HG03521 (cell line): Measurements from ENCODE around the gene NCOR1.
A peak's percentile ranks its signal among the peaks of the same experiment; 100 is the strongest.

ENCODE experiments used
- ATAC-seq: cut with Tn5 transposase; IDR thresholded peaks from one replicate; pipeline ENCODE4 v1.9.1; 2021; ENCODE audit warnings: mild to moderate bottlenecking, moderate library complexity; ENCODE audit not compliant: unreplicated experiment

The NCOR1 gene

DNA sequence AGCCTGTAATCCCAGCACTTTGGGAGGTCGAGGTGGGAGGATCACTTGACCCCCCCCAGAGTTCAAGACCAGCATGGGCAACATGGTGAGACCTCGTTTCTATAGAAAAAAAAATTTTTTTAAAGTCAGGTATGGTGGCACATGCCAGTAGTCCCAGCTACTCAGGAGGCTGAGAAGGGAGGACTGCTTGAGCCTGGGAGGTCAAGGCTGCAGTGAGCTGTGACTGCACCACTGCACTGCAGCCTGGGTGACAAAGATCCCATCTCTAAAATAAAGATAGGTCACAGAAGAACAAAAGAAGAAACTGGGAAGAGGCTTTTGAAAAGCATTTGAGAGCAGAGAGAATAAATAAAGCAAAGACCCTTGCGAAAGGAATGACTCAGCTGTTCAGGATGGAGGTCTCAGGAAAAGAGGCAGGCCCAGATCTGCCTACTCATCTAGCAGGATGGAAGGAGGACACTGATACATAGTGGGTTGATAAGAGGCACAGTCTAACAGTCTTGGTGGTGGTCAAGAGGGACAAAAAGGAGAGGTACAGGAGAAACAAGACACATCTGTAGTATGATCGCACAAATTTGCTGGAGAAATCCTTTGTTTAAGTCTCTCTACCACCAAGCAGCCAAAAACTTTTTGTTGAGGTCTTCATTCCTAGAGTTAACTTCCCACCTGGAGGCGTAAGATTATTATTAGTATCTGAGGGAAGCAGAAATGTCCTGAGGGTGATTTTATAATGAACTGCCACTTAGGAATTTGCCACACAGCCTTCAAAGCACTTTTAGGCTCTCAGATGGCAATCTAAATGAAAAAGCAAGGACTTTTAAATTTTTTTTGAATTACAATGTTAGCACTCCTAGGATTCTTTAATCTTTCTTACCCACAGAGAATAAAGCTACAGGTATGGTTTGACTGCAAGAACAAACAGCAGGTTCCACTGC, 233.4 kb downstream of the NCOR1 start:
- no peak for ATAC-seq

DNA sequence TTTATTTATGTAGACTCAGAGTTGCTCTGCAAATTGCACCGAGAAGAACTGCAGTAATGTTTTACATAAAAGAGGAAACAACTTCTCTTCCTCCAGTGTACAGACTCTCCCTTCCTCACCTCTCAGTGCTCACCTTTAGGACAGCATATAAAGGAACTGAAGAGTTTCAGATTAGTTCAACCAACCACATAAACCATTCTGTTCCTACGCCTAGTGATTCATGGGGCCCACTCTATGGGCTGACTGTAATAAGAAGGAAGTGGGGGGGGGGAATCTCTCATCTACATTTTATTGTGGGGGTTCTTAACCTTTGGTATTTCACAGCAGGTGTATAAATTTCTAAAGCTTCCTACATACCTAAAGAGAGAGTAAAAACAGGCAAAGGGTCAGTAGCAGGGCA, 234.1 kb downstream of the NCOR1 start:
- ATAC-seq: peak; percentile 69
